ENCODE measurements around the gene UNC5B. TPM values are rescaled to one million over a fixed set of nuclear protein-coding genes. Genes with fewer than 3 reads are reported as not detected.

Gene UNC5B
- total RNA-seq, 1 experiment from 2014 or later: 49.6 TPM

DNA sequence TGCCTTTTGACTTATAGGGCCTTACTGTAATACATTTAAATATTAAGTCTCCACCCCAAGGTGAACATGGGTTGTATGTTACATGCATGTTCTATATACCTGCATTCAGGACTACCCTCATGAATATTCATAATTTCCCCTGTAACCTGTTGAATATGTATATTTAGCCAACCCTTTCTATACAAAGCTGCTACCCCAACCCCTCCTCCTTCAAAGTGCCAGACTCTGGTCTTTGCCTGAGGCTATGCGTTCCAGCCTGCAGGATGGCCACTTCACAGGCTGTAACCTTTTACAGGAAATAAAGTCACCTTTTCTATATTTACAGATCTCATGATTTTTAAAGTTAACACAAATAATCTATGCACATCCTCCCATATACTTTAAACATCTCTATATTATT, 10.1 kb upstream of the UNC5B start:
- no peak overlapping the region for H3K4me3 Mint-ChIP-seq
- DNase-seq (ENCODE audit: low spot score): no peak
- peak; percentile 70 for ATAC-seq
- H3K4me1 Mint-ChIP-seq: peaks cover 24% of the 10 kb centered on the region
- H3K27ac Mint-ChIP-seq: no peak overlapping the region
- peaks cover 15% of the 10 kb centered on the region for H3K36me3 Mint-ChIP-seq
- ChIA-PET POLR2A (no interaction called here), CTCF (interaction anchor here (1.3 to 1.8 kb wide), 2 partner anchors 68 to 299 kb away, joined by 3 to 5 read pairs; no protein-coding TSS in a partner anchor)
- TF ChIP-seq ZMAT4 (CRISPR knock-in tag; IDR thresholded peaks at IDR 0.05) (no peak), JUN (CRISPR knock-in tag; IDR thresholded peaks at IDR 0.05) (no peak), ERG (CRISPR knock-in tag; IDR thresholded peaks at IDR 0.05) (no peak), NR2C2 (CRISPR knock-in tag; IDR thresholded peaks at IDR 0.05) (no peak), TP53 (CRISPR knock-in tag; IDR thresholded peaks at IDR 0.05) (no peak), PRRX2 (CRISPR knock-in tag; IDR thresholded peaks at IDR 0.05) (no peak), USF2 (CRISPR knock-in tag; IDR thresholded peaks at IDR 0.05) (no peak), GRHL2 (CRISPR knock-in tag; IDR thresholded peaks at IDR 0.05; ENCODE audit: insufficient replicate concordance, severe bottlenecking) (no peak), ZNF416 (CRISPR knock-in tag; IDR thresholded peaks at IDR 0.05) (no peak)
- H3K9me3 Mint-ChIP-seq: peaks cover 21% of the 10 kb centered on the region
- peaks cover 7% of the 10 kb centered on the region for H3K27me3 Mint-ChIP-seq (ENCODE audit: low read depth)

GRCh38 chr10:71203124-71203523, 9.2 kb upstream of the UNC5B start:
- peaks cover 14% of the 10 kb centered on the region for H3K9me3 Mint-ChIP-seq
- CTCF ChIA-PET: interaction anchor here (1.3 to 1.8 kb wide), 2 partner anchors 67 to 300 kb away, joined by 3 to 5 read pairs; no protein-coding TSS in a partner anchor
- H3K27ac Mint-ChIP-seq: no peak overlapping the region
- POLR2A ChIA-PET: no interaction called here
- H3K27me3 Mint-ChIP-seq (ENCODE audit: low read depth): peaks cover 11% of the 10 kb centered on the region
- no peak overlapping the region for H3K4me3 Mint-ChIP-seq
- no peak for ATAC-seq
- DNase-seq (ENCODE audit: low spot score): no peak
- H3K4me1 Mint-ChIP-seq: peaks cover 24% of the 10 kb centered on the region
- H3K36me3 Mint-ChIP-seq: peaks cover 9% of the 10 kb centered on the region
- TF ChIP-seq, protein P1, sequence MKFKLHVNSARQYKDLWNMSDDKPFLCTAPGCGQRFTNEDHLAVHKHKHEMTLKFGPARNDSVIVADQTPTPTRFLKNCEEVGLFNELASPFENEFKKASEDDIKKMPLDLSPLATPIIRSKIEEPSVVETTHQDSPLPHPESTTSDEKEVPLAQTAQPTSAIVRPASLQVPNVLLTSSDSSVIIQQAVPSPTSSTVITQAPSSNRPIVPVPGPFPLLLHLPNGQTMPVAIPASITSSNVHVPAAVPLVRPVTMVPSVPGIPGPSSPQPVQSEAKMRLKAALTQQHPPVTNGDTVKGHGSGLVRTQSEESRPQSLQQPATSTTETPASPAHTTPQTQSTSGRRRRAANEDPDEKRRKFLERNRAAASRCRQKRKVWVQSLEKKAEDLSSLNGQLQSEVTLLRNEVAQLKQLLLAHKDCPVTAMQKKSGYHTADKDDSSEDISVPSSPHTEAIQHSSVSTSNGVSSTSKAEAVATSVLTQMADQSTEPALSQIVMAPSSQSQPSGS (CRISPR knock-in tag; IDR thresholded peaks at IDR 0.05; ENCODE audit: borderline replicate concordance, low read depth): no peak
- TF ChIP-seq ZNF396 (CRISPR knock-in tag; IDR thresholded peaks at IDR 0.05; ENCODE audit: borderline replicate concordance) (no peak), RELA (CRISPR knock-in tag; IDR thresholded peaks at IDR 0.05; ENCODE audit: borderline replicate concordance) (no peak), JUN (CRISPR knock-in tag; IDR thresholded peaks at IDR 0.05) (no peak), TEAD4 (CRISPR knock-in tag; IDR thresholded peaks at IDR 0.05) (no peak), FOXK1 (CRISPR knock-in tag; IDR thresholded peaks at IDR 0.05) (no peak), ZNF317 (CRISPR knock-in tag; IDR thresholded peaks at IDR 0.05; ENCODE audit: borderline replicate concordance, low read depth) (no peak), ATF1 (CRISPR knock-in tag; IDR thresholded peaks at IDR 0.05) (no peak), MYBL2 (CRISPR knock-in tag; IDR thresholded peaks at IDR 0.05) (no peak), SMAD3 (CRISPR knock-in tag; IDR thresholded peaks at IDR 0.05; ENCODE audit: borderline replicate concordance) (no peak)
- TF ChIP-seq, protein P2, sequence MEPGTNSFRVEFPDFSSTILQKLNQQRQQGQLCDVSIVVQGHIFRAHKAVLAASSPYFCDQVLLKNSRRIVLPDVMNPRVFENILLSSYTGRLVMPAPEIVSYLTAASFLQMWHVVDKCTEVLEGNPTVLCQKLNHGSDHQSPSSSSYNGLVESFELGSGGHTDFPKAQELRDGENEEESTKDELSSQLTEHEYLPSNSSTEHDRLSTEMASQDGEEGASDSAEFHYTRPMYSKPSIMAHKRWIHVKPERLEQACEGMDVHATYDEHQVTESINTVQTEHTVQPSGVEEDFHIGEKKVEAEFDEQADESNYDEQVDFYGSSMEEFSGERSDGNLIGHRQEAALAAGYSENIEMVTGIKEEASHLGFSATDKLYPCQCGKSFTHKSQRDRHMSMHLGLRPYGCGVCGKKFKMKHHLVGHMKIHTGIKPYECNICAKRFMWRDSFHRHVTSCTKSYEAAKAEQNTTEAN (CRISPR knock-in tag; IDR thresholded peaks at IDR 0.05): no peak
- TF ChIP-seq, protein P3, sequence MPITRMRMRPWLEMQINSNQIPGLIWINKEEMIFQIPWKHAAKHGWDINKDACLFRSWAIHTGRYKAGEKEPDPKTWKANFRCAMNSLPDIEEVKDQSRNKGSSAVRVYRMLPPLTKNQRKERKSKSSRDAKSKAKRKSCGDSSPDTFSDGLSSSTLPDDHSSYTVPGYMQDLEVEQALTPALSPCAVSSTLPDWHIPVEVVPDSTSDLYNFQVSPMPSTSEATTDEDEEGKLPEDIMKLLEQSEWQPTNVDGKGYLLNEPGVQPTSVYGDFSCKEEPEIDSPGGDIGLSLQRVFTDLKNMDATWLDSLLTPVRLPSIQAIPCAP (CRISPR knock-in tag; IDR thresholded peaks at IDR 0.05): no peak
- TF ChIP-seq, protein P4, sequence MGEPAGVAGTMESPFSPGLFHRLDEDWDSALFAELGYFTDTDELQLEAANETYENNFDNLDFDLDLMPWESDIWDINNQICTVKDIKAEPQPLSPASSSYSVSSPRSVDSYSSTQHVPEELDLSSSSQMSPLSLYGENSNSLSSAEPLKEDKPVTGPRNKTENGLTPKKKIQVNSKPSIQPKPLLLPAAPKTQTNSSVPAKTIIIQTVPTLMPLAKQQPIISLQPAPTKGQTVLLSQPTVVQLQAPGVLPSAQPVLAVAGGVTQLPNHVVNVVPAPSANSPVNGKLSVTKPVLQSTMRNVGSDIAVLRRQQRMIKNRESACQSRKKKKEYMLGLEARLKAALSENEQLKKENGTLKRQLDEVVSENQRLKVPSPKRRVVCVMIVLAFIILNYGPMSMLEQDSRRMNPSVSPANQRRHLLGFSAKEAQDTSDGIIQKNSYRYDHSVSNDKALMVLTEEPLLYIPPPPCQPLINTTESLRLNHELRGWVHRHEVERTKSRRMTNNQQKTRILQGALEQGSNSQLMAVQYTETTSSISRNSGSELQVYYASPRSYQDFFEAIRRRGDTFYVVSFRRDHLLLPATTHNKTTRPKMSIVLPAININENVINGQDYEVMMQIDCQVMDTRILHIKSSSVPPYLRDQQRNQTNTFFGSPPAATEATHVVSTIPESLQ (CRISPR knock-in tag; IDR thresholded peaks at IDR 0.05): no peak
- TF ChIP-seq, protein P5, sequence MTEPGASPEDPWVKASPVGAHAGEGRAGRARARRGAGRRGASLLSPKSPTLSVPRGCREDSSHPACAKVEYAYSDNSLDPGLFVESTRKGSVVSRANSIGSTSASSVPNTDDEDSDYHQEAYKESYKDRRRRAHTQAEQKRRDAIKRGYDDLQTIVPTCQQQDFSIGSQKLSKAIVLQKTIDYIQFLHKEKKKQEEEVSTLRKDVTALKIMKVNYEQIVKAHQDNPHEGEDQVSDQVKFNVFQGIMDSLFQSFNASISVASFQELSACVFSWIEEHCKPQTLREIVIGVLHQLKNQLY (CRISPR knock-in tag; IDR thresholded peaks at IDR 0.05): no peak

Measured in WTC11 (cell line).